Peyer's patch (tissue), 4 donors: ENCODE measurements around the gene ERC2.

Experiments
- POLR2A ChIP-seq, 2 donors: fragments of 450-650 bp; IDR thresholded peaks; one replicate each; pipeline ENCODE4 v1.5.1; 2017; ENCODE audit warnings: antibody characterized with exemption in 2 of 2, mild to moderate bottlenecking in 2 of 2, moderate library complexity in 2 of 2
- TF ChIP-seq, protein P1 (sequence below), 6 experiments: fragments of 450-650 bp in 4 of 6; fragments of 200-600 bp in 2 of 6; sonication (generic) in 1 of 6; IDR thresholded peaks; one replicate each; pipeline ENCODE4 v1.5.1; 2017 to 2019; ENCODE audit warnings: antibody characterized with exemption in 6 of 6, mild to moderate bottlenecking in 3 of 6, moderate library complexity in 1 of 6

GRCh38 chr3:55646121-55646520 is 822.1 kb downstream of the ERC2 start:
- TF ChIP-seq, protein P1, sequence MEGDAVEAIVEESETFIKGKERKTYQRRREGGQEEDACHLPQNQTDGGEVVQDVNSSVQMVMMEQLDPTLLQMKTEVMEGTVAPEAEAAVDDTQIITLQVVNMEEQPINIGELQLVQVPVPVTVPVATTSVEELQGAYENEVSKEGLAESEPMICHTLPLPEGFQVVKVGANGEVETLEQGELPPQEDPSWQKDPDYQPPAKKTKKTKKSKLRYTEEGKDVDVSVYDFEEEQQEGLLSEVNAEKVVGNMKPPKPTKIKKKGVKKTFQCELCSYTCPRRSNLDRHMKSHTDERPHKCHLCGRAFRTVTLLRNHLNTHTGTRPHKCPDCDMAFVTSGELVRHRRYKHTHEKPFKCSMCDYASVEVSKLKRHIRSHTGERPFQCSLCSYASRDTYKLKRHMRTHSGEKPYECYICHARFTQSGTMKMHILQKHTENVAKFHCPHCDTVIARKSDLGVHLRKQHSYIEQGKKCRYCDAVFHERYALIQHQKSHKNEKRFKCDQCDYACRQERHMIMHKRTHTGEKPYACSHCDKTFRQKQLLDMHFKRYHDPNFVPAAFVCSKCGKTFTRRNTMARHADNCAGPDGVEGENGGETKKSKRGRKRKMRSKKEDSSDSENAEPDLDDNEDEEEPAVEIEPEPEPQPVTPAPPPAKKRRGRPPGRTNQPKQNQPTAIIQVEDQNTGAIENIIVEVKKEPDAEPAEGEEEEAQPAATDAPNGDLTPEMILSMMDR (IDR thresholded peaks at IDR 0.05) = no peak
- no peak for TF ChIP-seq POLR2A (IDR thresholded peaks at IDR 0.05)
